Measurements from ENCODE around the gene UHRF1.

GRCh38 chr19:4991996-4992698 lies 82.8 kb downstream of the UHRF1 start:
- TF ChIP-seq CTCF (IDR thresholded peaks at IDR 0.05 in 2 of 3, conservative IDR thresholded peaks at IDR 0.05 in 1 of 3; ENCODE audit: borderline replicate concordance in 1 of 3, insufficient read depth in 1 of 3, low read depth in 2 of 3, low read length in 2 of 3), result no peak
- no peak for TF ChIP-seq SIN3A (IDR thresholded peaks at IDR 0.05; ENCODE audit: low read depth)
- no peak for TF ChIP-seq POLR2A (IDR thresholded peaks at IDR 0.05; ENCODE audit: borderline replicate concordance, extremely low read depth, insufficient read depth, insufficient read length)
